Measurements from ENCODE around the gene MAN2B2. TPM values are rescaled to one million over a fixed set of nuclear protein-coding genes. Genes with fewer than 3 reads are reported as not detected.

MAN2B2 gene
- total RNA-seq, 1 experiment from 2014 or later = 20.5 TPM

DNA sequence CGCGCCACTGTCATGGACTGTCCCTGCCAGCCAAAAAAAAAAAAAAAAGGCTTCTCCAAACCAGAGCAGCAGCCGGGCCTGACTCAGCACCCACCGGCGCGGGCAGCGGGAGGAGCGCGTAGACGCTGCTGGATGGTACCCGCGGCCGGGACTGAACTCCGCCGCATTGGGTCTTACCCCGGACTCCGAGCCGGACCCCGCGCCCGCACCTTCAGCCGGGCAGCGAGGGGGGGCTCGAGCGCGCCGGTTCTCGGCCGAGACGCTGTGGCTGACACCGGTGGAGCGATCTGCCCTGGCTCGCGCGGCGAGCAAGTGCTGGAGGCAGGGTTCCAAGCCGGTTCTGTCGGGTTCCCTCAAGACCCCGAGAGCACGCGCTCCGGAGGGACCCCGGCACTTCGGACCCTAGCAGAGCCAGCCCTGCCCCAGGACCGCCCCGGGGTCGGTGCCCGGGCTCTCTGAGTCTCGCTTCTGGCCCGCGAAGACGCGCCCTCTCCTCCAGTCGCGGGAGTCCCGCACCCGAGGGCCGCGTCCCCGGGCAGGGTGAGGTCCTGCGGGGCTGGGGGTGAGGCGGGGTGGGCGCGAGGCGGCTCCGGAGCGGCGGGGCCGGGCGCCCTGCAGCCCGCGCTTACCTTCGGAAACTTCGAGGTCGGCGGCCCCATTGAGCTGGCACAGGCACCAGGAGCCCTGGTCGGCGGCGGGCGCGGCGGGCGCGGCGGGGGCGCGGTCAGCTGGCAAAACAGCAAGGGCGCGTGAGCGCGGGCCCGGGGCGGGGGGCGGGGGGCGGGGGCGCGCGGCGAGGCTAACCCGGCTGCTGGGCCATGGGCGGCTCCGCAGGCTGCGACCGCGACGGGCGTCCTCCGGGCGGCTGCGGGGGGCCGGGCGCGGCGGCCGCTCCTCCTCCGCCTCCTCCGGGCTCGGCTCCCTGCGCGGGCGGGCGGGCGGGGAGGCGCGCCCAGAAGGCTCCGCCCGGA is 11.8 kb upstream of the MAN2B2 start:
- no peak overlapping the region for H3K4me3 Mint-ChIP-seq (ENCODE audit: unreplicated experiment)
- no peaks in the 10 kb centered on the region for H3K4me1 ChIP-seq
- intact Hi-C loops (cut with micrococcal nuclease; ENCODE audit: unreplicated experiment) = no loop called here
- peaks cover 30% of the 10 kb centered on the region for H3K27me3 Mint-ChIP-seq (ENCODE audit: insufficient read depth, unreplicated experiment)
- BruUV-seq (replicated peaks) = no TSS peak
- no peaks in the 10 kb centered on the region; the same call in 1 of the 2 replicates for H3K27me3 ChIP-seq (replicated peaks; ENCODE audit: control insufficient read depth, insufficient read depth, low read length)
- H3K36me3 ChIP-seq (ENCODE audit: control insufficient read depth, insufficient read depth, low read length) = no peaks in the 10 kb centered on the region
- no peak overlapping the region for H3K4me3 ChIP-seq (ENCODE audit: low read depth, low read length)
- no peaks in the 10 kb centered on the region; the same call in 1 of the 2 replicates for H3K9me3 ChIP-seq
- POLR2A ChIA-PET = no interaction called here
- no peak for DNase-seq
- H3K27ac Mint-ChIP-seq (ENCODE audit: unreplicated experiment) = no peak overlapping the region
- H3K36me3 Mint-ChIP-seq (ENCODE audit: insufficient read depth, unreplicated experiment) = no peaks in the 10 kb centered on the region
- H3K9me3 Mint-ChIP-seq (ENCODE audit: unreplicated experiment) = no peaks in the 10 kb centered on the region
- TF ChIP-seq, protein P1, sequence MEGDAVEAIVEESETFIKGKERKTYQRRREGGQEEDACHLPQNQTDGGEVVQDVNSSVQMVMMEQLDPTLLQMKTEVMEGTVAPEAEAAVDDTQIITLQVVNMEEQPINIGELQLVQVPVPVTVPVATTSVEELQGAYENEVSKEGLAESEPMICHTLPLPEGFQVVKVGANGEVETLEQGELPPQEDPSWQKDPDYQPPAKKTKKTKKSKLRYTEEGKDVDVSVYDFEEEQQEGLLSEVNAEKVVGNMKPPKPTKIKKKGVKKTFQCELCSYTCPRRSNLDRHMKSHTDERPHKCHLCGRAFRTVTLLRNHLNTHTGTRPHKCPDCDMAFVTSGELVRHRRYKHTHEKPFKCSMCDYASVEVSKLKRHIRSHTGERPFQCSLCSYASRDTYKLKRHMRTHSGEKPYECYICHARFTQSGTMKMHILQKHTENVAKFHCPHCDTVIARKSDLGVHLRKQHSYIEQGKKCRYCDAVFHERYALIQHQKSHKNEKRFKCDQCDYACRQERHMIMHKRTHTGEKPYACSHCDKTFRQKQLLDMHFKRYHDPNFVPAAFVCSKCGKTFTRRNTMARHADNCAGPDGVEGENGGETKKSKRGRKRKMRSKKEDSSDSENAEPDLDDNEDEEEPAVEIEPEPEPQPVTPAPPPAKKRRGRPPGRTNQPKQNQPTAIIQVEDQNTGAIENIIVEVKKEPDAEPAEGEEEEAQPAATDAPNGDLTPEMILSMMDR (IDR thresholded peaks at IDR 0.05; ENCODE audit: insufficient read depth in 1 of 2, low read depth in 1 of 2, low read length in 1 of 2, severe bottlenecking in 1 of 2, unreplicated experiment in 1 of 2) = no peak
- CTCF ChIA-PET = interaction anchor here (0.8 kb wide), 1 partner anchor 381 kb away, joined by 4 read pairs; no protein-coding TSS in a partner anchor
- no peaks in the 10 kb centered on the region for H3K4me1 Mint-ChIP-seq (ENCODE audit: low read depth, unreplicated experiment)

DNA sequence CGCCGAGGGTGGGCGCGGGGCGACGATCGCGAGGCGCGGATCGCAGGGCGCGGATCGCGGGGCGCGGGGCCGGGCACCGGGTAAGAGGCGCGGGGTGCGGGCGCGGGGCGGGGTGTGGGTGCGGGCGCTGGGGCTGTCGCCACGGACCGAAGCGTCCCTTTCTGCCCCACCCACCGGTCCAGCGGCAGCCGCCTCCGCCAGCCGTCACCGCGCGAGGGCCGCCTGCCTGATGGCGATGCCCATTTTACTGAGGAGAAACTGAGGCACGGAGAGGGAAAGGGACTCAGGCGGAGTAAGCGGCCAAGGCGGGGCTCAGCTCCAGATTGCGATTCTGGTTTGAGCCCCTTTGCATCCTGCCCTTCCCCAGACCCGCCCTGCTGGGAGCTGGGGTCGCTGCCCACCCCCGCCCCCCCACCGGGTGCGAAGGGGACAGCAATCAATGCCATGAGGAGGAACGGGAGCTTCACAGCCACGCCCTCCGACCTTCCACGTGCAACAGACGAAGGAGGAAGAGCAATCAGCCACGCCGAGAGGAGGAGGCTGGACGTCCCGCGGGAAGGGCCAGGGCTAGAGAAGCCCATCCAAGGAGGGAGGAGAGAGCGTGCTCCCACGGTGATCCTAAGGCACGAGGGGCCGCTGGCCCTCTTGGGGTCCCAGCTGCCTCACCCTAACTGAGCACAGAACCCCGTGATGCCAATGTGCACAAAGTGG is 10.9 kb upstream of the MAN2B2 start:
- TF ChIP-seq, protein P1 (IDR thresholded peaks at IDR 0.05; ENCODE audit: insufficient read depth in 1 of 2, low read depth in 1 of 2, low read length in 1 of 2, severe bottlenecking in 1 of 2, unreplicated experiment in 1 of 2) = no peak
- BruUV-seq (replicated peaks) = no TSS peak
- H3K4me1 ChIP-seq = no peaks in the 10 kb centered on the region
- Mint-ChIP-seq H3K27ac (ENCODE audit: unreplicated experiment) (no peak overlapping the region), H3K36me3 (ENCODE audit: insufficient read depth, unreplicated experiment) (no peaks in the 10 kb centered on the region), H3K27me3 (ENCODE audit: insufficient read depth, unreplicated experiment) (peaks cover 25% of the 10 kb centered on the region), H3K4me3 (ENCODE audit: unreplicated experiment) (peak overlapping the region; percentile 29), H3K9me3 (ENCODE audit: unreplicated experiment) (no peaks in the 10 kb centered on the region), H3K4me1 (ENCODE audit: low read depth, unreplicated experiment) (no peaks in the 10 kb centered on the region)
- no peak for DNase-seq
- intact Hi-C loops (cut with micrococcal nuclease; ENCODE audit: unreplicated experiment) = no loop called here
- H3K27me3 ChIP-seq (replicated peaks; ENCODE audit: control insufficient read depth, insufficient read depth, low read length) = no peaks in the 10 kb centered on the region; the same call in 1 of the 2 replicates
- H3K9me3 ChIP-seq = no peaks in the 10 kb centered on the region; the same call in 1 of the 2 replicates
- CTCF ChIA-PET = no interaction called here
- H3K4me3 ChIP-seq (ENCODE audit: low read depth, low read length) = peak overlapping the region; percentile 17
- H3K36me3 ChIP-seq (ENCODE audit: control insufficient read depth, insufficient read depth, low read length) = no peaks in the 10 kb centered on the region
- POLR2A ChIA-PET = no interaction called here

DNA sequence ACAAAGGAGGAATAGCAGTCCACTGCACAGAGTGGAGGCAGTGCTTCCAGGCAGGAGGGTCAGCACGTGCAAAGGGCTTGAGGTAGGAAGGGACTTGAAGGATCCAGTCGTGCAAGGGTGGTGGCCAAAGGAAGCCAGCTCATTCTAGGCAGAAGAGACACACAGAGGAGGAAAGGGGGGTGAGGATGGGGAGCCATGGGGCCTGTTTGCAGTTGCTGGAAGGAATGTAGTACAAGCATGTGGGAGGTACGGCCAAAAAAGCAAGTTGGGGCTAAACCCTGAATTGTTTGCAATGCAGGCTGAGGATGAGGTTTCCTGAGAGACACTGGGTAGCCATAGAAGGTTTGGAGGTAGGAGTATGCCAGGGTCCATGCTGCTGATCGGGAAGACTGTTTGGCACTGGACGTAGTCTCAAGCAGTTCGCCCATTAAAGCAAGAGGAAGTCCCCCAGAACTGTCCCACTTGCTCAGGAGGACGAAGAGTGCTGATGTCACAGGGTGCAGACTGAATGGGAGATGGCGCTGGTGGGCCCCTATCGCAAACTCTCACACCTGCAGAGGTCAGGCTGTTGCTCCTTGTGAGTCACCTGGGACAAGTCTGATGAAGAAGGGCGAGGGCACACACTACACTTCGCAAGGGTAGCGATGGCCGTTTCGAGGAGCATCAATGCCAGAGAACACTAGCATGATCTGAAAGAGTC is 9.1 kb upstream of the MAN2B2 start:
- intact Hi-C loops (cut with micrococcal nuclease; ENCODE audit: unreplicated experiment) = no loop called here
- BruUV-seq (replicated peaks) = no TSS peak
- H3K9me3 ChIP-seq = no peaks in the 10 kb centered on the region; the same call in 1 of the 2 replicates
- CTCF ChIA-PET = no interaction called here
- no peaks in the 10 kb centered on the region for H3K4me1 ChIP-seq
- H3K27me3 ChIP-seq (replicated peaks; ENCODE audit: control insufficient read depth, insufficient read depth, low read length) = no peaks in the 10 kb centered on the region; the same call in 1 of the 2 replicates
- H3K36me3 Mint-ChIP-seq (ENCODE audit: insufficient read depth, unreplicated experiment) = no peaks in the 10 kb centered on the region
- POLR2A ChIA-PET = no interaction called here
- no peak overlapping the region for H3K4me3 ChIP-seq (ENCODE audit: low read depth, low read length)
- peaks cover 30% of the 10 kb centered on the region for H3K27me3 Mint-ChIP-seq (ENCODE audit: insufficient read depth, unreplicated experiment)
- no peaks in the 10 kb centered on the region for H3K36me3 ChIP-seq (ENCODE audit: control insufficient read depth, insufficient read depth, low read length)
- DNase-seq = no peak
- H3K9me3 Mint-ChIP-seq (ENCODE audit: unreplicated experiment) = no peaks in the 10 kb centered on the region
- no peak overlapping the region for H3K27ac Mint-ChIP-seq (ENCODE audit: unreplicated experiment)
- H3K4me3 Mint-ChIP-seq (ENCODE audit: unreplicated experiment) = no peak overlapping the region
- TF ChIP-seq, protein P1 (IDR thresholded peaks at IDR 0.05; ENCODE audit: insufficient read depth in 1 of 2, low read depth in 1 of 2, low read length in 1 of 2, severe bottlenecking in 1 of 2, unreplicated experiment in 1 of 2) = no peak
- H3K4me1 Mint-ChIP-seq (ENCODE audit: low read depth, unreplicated experiment) = no peaks in the 10 kb centered on the region
